GM23338 (cell line): ENCODE measurements around the gene RNF223. TPM values are rescaled to one million over a fixed set of nuclear protein-coding genes. Genes with fewer than 3 reads are reported as not detected.

Experiments used
- ATAC-seq: fragments of 200-7000 bp; cut with Tn5 transposase; 3 replicates; pipeline ENCODE4 v1.9.1; 2020
- DNase-seq: peaks from one replicate; pipeline ENCODE4 v3.0.0-alpha.2; 2015; ENCODE audit warnings: low spot score
- H2AFZ ChIP-seq: fragments of 200-600 bp; sonication (generic); 2 replicates; pipeline ENCODE4 v1.8.0; 2016; ENCODE audit warnings: antibody characterized with exemption, mild to moderate bottlenecking, moderate library complexity
- H3F3A ChIP-seq: fragments of 200-600 bp; sonication (generic); replicated peaks from 2 replicates; pipeline ENCODE4 v1.8.0; 2017; ENCODE audit warnings: antibody characterized with exemption, mixed run types, low read depth
- H3K27ac ChIP-seq: fragments of 200-600 bp; sonication (generic); 2 replicates; pipeline ENCODE4 v1.6.1; 2016; ENCODE audit warnings: low read depth
- H3K27me3 ChIP-seq: fragments of 200-600 bp; sonication (generic); 2 replicates; pipeline ENCODE4 v1.8.0; 2016; ENCODE audit warnings: mild to moderate bottlenecking, mixed run types, moderate library complexity; ENCODE audit not compliant: insufficient read depth
- H3K36me3 ChIP-seq: fragments of 200-600 bp; sonication (generic); 2 replicates; pipeline ENCODE4 v1.8.0; 2016; ENCODE audit warnings: mild to moderate bottlenecking; ENCODE audit not compliant: insufficient read depth
- H3K4me1 ChIP-seq: fragments of 200-600 bp; sonication (generic); 2 replicates; pipeline ENCODE4 v1.8.0; 2016; ENCODE audit warnings: mild to moderate bottlenecking, moderate library complexity; ENCODE audit not compliant: insufficient read depth
- H3K4me2 ChIP-seq: fragments of 200-600 bp; sonication (generic); 2 replicates; pipeline ENCODE4 v1.7.1; 2017; ENCODE audit warnings: mixed run types
- H3K4me3 ChIP-seq: fragments of 200-600 bp; sonication (generic); 2 replicates; pipeline ENCODE4 v1.6.1; 2016; ENCODE audit warnings: mixed run types
- H3K79me2 ChIP-seq: fragments of 200-600 bp; sonication (generic); replicated peaks from 2 replicates; pipeline ENCODE4 v1.8.0; 2017; ENCODE audit warnings: mild to moderate bottlenecking; ENCODE audit not compliant: insufficient read depth
- H3K9me2 ChIP-seq: fragments of 200-600 bp; sonication (generic); 2 replicates; pipeline ENCODE4 v1.8.0; 2017; ENCODE audit not compliant: insufficient read depth
- H4K20me1 ChIP-seq: fragments of 200-600 bp; sonication (generic); replicated peaks from 2 replicates; pipeline ENCODE4 v1.8.0; 2017; ENCODE audit warnings: mild to moderate bottlenecking; ENCODE audit not compliant: insufficient read depth
- H3K27ac Mint-ChIP-seq: 2 replicates; pipeline ENCODE4 v1.8.0; 2020; ENCODE audit warnings: inconsistent platforms, mild to moderate bottlenecking, moderate library complexity, mixed read lengths
- H3K27me3 Mint-ChIP-seq: 3 replicates; pipeline ENCODE4 v1.8.0; 2022; ENCODE audit warnings: low read depth, mild to moderate bottlenecking, moderate library complexity, mixed read lengths, inconsistent platforms; ENCODE audit not compliant: insufficient read depth, poor library complexity
- H3K36me3 Mint-ChIP-seq: 3 replicates; pipeline ENCODE4 v1.8.0; 2021; ENCODE audit warnings: low read depth, mild to moderate bottlenecking, inconsistent platforms, moderate library complexity, mixed read lengths
- H3K4me1 Mint-ChIP-seq: 3 replicates; pipeline ENCODE4 v1.8.0; 2020; ENCODE audit warnings: mild to moderate bottlenecking, inconsistent platforms, mixed read lengths
- H3K4me3 Mint-ChIP-seq: 3 replicates; pipeline ENCODE4 v1.8.0; 2021; ENCODE audit warnings: moderate library complexity, mild to moderate bottlenecking, inconsistent platforms, mixed read lengths
- H3K9me3 Mint-ChIP-seq: 3 replicates; pipeline ENCODE4 v1.8.0; 2020; ENCODE audit warnings: moderate library complexity, mild to moderate bottlenecking, inconsistent platforms, mixed read lengths
- CREB1 ChIP-seq: fragments of 250-450 bp; sonication (Bioruptor Pico); IDR thresholded peaks from 2 replicates; pipeline ENCODE4 v1.5.0; 2020; ENCODE audit warnings: low read depth, mild to moderate bottlenecking, moderate library complexity
- ETS1 ChIP-seq: IDR thresholded peaks from 2 replicates; pipeline ENCODE4 v1.6.1; 2016; ENCODE audit warnings: antibody characterized with exemption
- EZH2 ChIP-seq: fragments of 200-600 bp; sonication (generic); IDR thresholded peaks from one replicate; pipeline ENCODE4 v1.8.0; 2017; ENCODE audit warnings: antibody characterized with exemption, mild to moderate bottlenecking, low read depth; ENCODE audit not compliant: unreplicated experiment
- EZH2phosphoT487 ChIP-seq: fragments of 200-600 bp; sonication (generic); IDR thresholded peaks from one replicate; pipeline ENCODE4 v1.8.1; 2018; ENCODE audit warnings: antibody characterized with exemption; ENCODE audit not compliant: unreplicated experiment
- JUNB ChIP-seq: IDR thresholded peaks from one replicate; pipeline ENCODE4 v1.6.1; 2016; ENCODE audit warnings: antibody characterized with exemption; ENCODE audit not compliant: unreplicated experiment
- NANOG ChIP-seq: IDR thresholded peaks from 2 replicates; pipeline ENCODE4 v1.6.1; 2016; ENCODE audit warnings: antibody characterized with exemption, borderline replicate concordance
- POLR2AphosphoS5 ChIP-seq: IDR thresholded peaks from 2 replicates; pipeline ENCODE4 v1.6.1; 2016; ENCODE audit warnings: antibody characterized with exemption, low read depth
- REST ChIP-seq: IDR thresholded peaks from one replicate; pipeline ENCODE4 v1.6.1; 2018; ENCODE audit warnings: antibody characterized with exemption; ENCODE audit not compliant: unreplicated experiment
- STAT1 ChIP-seq: IDR thresholded peaks from one replicate; pipeline ENCODE4 v1.6.1; 2016; ENCODE audit warnings: antibody characterized with exemption; ENCODE audit not compliant: unreplicated experiment
- ZNF114 ChIP-seq: fragments of 250-450 bp; sonication (Bioruptor Pico); IDR thresholded peaks from 2 replicates; pipeline ENCODE4 v1.5.0; 2020; ENCODE audit warnings: mild to moderate bottlenecking, moderate library complexity
- ZNF331 ChIP-seq: fragments of 250-450 bp; sonication (Bioruptor Pico); IDR thresholded peaks from 2 replicates; pipeline ENCODE4 v1.5.0; 2020; ENCODE audit warnings: low read depth, mild to moderate bottlenecking, moderate library complexity
- ZNF462 ChIP-seq: fragments of 250-450 bp; sonication (Bioruptor Pico); IDR thresholded peaks from 2 replicates; pipeline ENCODE4 v1.5.0; 2020; ENCODE audit warnings: mild to moderate bottlenecking, moderate library complexity
- polyA plus RNA-seq: library from polyadenylated mRNA; unstranded; fragments of >200 nt; fragmentation: Nextera tagmentation; extraction: Ambion mirVana; gene quantifications from 2 replicates; pipeline ENCODE4 v1.2.1, GENCODE V29; 2016
- total RNA-seq: library from RNA; depleted of rRNA; stranded (reverse); fragments of >200 nt; shearing (Covaris generic); gene quantifications from 2 replicates; pipeline ENCODE4 v1.2.3, GENCODE V29; 2014
- TF ChIP-seq, protein P1 (sequence below), 2 experiments: fragments of 200-600 bp in 1 of 2; sonication (generic) in 1 of 2; conservative IDR thresholded peaks; 2 replicates each; pipeline versions ENCODE4 v1.5.1 to v1.6.1; 2016 to 2017; ENCODE audit warnings: antibody characterized with exemption in 2 of 2, low read depth in 2 of 2, mild to moderate bottlenecking in 2 of 2, moderate library complexity in 1 of 2

The RNF223 gene
- total and polyA plus RNA-seq, 2 experiments from 2014 or later, result not detected

DNA sequence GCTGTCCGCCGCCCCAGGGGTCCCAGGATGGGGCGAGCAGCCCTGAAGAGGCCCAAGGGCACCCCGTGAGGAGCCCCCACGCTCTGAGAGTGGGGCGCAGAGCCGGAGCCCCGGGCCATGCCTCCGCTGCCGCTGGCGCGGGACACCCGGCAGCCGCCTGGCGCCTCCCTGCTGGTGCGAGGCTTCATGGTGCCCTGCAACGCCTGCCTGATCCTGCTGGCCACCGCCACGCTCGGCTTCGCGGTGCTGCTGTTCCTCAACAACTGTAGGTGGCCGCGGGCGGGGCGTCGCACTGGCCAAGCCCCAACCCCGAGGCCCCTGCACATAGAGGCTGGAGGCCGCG lies 39.7 kb downstream of the RNF223 start:
- Histone ChIP-seq H3F3A (no peaks in the 10 kb centered on the region), H3K36me3 (no peaks in the 10 kb centered on the region; the same call in 1 of the 2 replicates), H3K4me1 (peaks cover 8% of the 10 kb centered on the region; the same call in 1 of the 2 replicates), H3K79me2 (no peaks in the 10 kb centered on the region), H3K27me3 (peaks cover 47% of the 10 kb centered on the region), H3K27ac (no peak overlapping the region), H3K9me2 (no peaks in the 10 kb centered on the region), H3K4me3 (peak overlapping the region; percentile 66), H4K20me1 (peaks cover 32% of the 10 kb centered on the region), H2AFZ (no peak overlapping the region), H3K4me2 (peak overlapping the region; percentile 91)
- ATAC-seq, result peak; percentile 8
- no peaks in the 10 kb centered on the region; the same call in 2 of the 3 replicates for H3K9me3 Mint-ChIP-seq
- DNase-seq, result peak; percentile 56
- peak overlapping the region; percentile 66; the same call in 2 of the 3 replicates for H3K4me3 Mint-ChIP-seq
- no peak for TF ChIP-seq CREB1 (CRISPR knock-in tag)
- TF ChIP-seq EZH2phosphoT487, result no peak
- TF ChIP-seq, protein P1, sequence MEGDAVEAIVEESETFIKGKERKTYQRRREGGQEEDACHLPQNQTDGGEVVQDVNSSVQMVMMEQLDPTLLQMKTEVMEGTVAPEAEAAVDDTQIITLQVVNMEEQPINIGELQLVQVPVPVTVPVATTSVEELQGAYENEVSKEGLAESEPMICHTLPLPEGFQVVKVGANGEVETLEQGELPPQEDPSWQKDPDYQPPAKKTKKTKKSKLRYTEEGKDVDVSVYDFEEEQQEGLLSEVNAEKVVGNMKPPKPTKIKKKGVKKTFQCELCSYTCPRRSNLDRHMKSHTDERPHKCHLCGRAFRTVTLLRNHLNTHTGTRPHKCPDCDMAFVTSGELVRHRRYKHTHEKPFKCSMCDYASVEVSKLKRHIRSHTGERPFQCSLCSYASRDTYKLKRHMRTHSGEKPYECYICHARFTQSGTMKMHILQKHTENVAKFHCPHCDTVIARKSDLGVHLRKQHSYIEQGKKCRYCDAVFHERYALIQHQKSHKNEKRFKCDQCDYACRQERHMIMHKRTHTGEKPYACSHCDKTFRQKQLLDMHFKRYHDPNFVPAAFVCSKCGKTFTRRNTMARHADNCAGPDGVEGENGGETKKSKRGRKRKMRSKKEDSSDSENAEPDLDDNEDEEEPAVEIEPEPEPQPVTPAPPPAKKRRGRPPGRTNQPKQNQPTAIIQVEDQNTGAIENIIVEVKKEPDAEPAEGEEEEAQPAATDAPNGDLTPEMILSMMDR (conservative IDR thresholded peaks at IDR 0.05; ENCODE audit: low read depth in 2 of 2), result no peak
- TF ChIP-seq ZNF114 (CRISPR knock-in tag), result no peak
- no peak for TF ChIP-seq POLR2AphosphoS5
- TF ChIP-seq EZH2, result no peak
- no peak for TF ChIP-seq REST
- no peak for TF ChIP-seq ZNF331
- no peak for TF ChIP-seq ETS1
- no peak for TF ChIP-seq NANOG
- no peak for TF ChIP-seq JUNB
- TF ChIP-seq STAT1, result no peak
- TF ChIP-seq ZNF462 (CRISPR knock-in tag), result no peak
- peaks cover 51% of the 10 kb centered on the region for H3K27me3 Mint-ChIP-seq
- peaks cover 7% of the 10 kb centered on the region; the same call in 2 of the 3 replicates for H3K4me1 Mint-ChIP-seq
- no peak overlapping the region for H3K27ac Mint-ChIP-seq
- H3K36me3 Mint-ChIP-seq, result peaks cover 6% of the 10 kb centered on the region; the same call in 2 of the 3 replicates
